PFSK-1 (cell line): ENCODE measurements around the gene THBS4.

Experiments
- FOXP2 ChIP-seq: optimal IDR thresholded peaks from 2 replicates; pipeline ENCODE3; 2011; ENCODE audit warnings: borderline replicate concordance, control low read depth, inconsistent platforms; ENCODE audit not compliant: insufficient read depth; ENCODE audit errors: extremely low read length, extremely low read depth
- POLR2AphosphoS5 ChIP-seq: IDR thresholded peaks from 2 replicates; pipeline ENCODE4 v1.6.1; 2012; ENCODE audit warnings: low read depth, mild to moderate bottlenecking, control low read depth, low read length, moderate library complexity
- REST ChIP-seq, 2 experiments: IDR thresholded peaks; 2 replicates each; pipeline versions ENCODE4 v1.6.1 to v1.8.0; 2011 to 2012; ENCODE audit warnings: low read depth in 2 of 2, low read length in 2 of 2, control low read depth in 1 of 2, inconsistent platforms in 1 of 2, mild to moderate bottlenecking in 1 of 2, moderate library complexity in 1 of 2; ENCODE audit not compliant: insufficient read depth in 1 of 2
- SIN3A ChIP-seq: IDR thresholded peaks from 2 replicates; pipeline ENCODE4 v1.6.1; 2012; ENCODE audit warnings: mild to moderate bottlenecking, low read length, moderate library complexity, borderline replicate concordance; ENCODE audit not compliant: insufficient read depth
- TAF1 ChIP-seq: IDR thresholded peaks from 2 replicates; pipeline ENCODE4 v1.6.1; 2012; ENCODE audit warnings: low read length, control low read depth, borderline replicate concordance; ENCODE audit not compliant: insufficient read depth

The THBS4 gene

GRCh38 chr5:80010754-80011392 lies 24.3 kb upstream of the THBS4 start:
- TF ChIP-seq FOXP2 (no peak), POLR2AphosphoS5 (no peak), SIN3A (no peak), REST (IDR thresholded peaks at IDR 0.05; ENCODE audit: insufficient read depth in 1 of 2, low read depth in 2 of 2, low read length in 2 of 2) (no peak), TAF1 (no peak)

GRCh38 chr5:80025069-80025468 lies 10.1 kb upstream of the THBS4 start:
- TF ChIP-seq SIN3A (no peak), TAF1 (no peak), FOXP2 (no peak), REST (IDR thresholded peaks at IDR 0.05; ENCODE audit: insufficient read depth in 1 of 2, low read depth in 2 of 2, low read length in 2 of 2) (no peak), POLR2AphosphoS5 (no peak)

- TF ChIP-seq SIN3A (no peak), FOXP2 (no peak), REST (IDR thresholded peaks at IDR 0.05; ENCODE audit: insufficient read depth in 1 of 2, low read depth in 2 of 2, low read length in 2 of 2) (no peak), TAF1 (no peak), POLR2AphosphoS5 (no peak)
Measured at GRCh38 chr5:80026841-80027240, 8.3 kb upstream of the THBS4 start.

- TF ChIP-seq SIN3A (no peak), POLR2AphosphoS5 (no peak), TAF1 (no peak), REST (IDR thresholded peaks at IDR 0.05; ENCODE audit: insufficient read depth in 1 of 2, low read depth in 2 of 2, low read length in 2 of 2) (no peak), FOXP2 (no peak)
Measured at GRCh38 chr5:80031109-80031508, 4.0 kb upstream of the THBS4 start.

GRCh38 chr5:80033513-80033912 lies 1.6 kb upstream of the THBS4 start:
- TF ChIP-seq SIN3A = no peak
- TF ChIP-seq REST (IDR thresholded peaks at IDR 0.05; ENCODE audit: insufficient read depth in 1 of 2, low read depth in 2 of 2, low read length in 2 of 2) = no peak
- TF ChIP-seq TAF1 = no peak
- TF ChIP-seq FOXP2 = no peak
- no peak for TF ChIP-seq POLR2AphosphoS5
